Endothelial cell of umbilical vein (primary cell): ENCODE measurements around the gene SSH2. TPM values are rescaled to one million over a fixed set of nuclear protein-coding genes. Genes with fewer than 3 reads are reported as not detected.
A peak's percentile ranks its signal among the peaks of the same experiment; 100 is the strongest.

Experiments used
- BruUV-seq: library from RNA; stranded (reverse); fragments of 400-500 nt; replicated peaks from 2 replicates; lab custom pipeline; 2021; lab: Mats Ljungman, UMichigan
- CTCF ChIA-PET: fragments of 300-600, 350-600 bp; sonication (Branson Sonifier 250); formaldehyde crosslinking; loops from one replicate; lab custom pipeline; 2021; ENCODE audit warnings: antibody characterized with exemption, inconsistent platforms; lab: Charles Lee
- POLR2A ChIA-PET: fragments of 300-600, 350-600 bp; sonication (Branson Sonifier 250); formaldehyde crosslinking; loops from one replicate; lab custom pipeline; 2021; ENCODE audit warnings: antibody characterized with exemption, inconsistent platforms; lab: Charles Lee
- DNase-seq: peaks from one replicate; pipeline ENCODE4 v3.0.0-alpha.2; 2011; ENCODE audit warnings: low read depth, low spot score
- FAIRE-seq: peaks from 2 replicates; lab custom pipeline; 2011; peaks lifted over from hg19 to GRCh38; lab: Jason Lieb, UNC
- H2AFZ ChIP-seq: 2 replicates; pipeline ENCODE4 v1.6.0; 2012; ENCODE audit warnings: low read depth, low read length, control low read depth, inconsistent platforms
- H3K27ac ChIP-seq: 2 replicates; pipeline ENCODE4 v1.5.1; 2011; ENCODE audit warnings: low read depth, mild to moderate bottlenecking, control low read depth, low read length, moderate library complexity; ENCODE audit not compliant: insufficient read depth
- H3K27me3 ChIP-seq, 2 experiments: 2 replicates each; pipeline versions ENCODE4 v1.6.0 to v1.6.1; 2011; ENCODE audit warnings: low read length in 2 of 2, mixed read lengths in 1 of 2; ENCODE audit not compliant: control insufficient read depth in 2 of 2, insufficient read depth in 2 of 2
- H3K36me3 ChIP-seq, 2 experiments: 2 replicates in 1 of 2; 3 replicates in 1 of 2; pipeline ENCODE4 v1.5.1; 2011; ENCODE audit warnings: low read length in 2 of 2, mild to moderate bottlenecking in 1 of 2, moderate library complexity in 1 of 2; ENCODE audit not compliant: control insufficient read depth in 2 of 2, insufficient read depth in 2 of 2; ENCODE audit errors: extremely low read depth in 1 of 2
- H3K4me1 ChIP-seq: 3 replicates; pipeline ENCODE4 v1.5.1; 2011; ENCODE audit warnings: mild to moderate bottlenecking, low read length; ENCODE audit not compliant: control insufficient read depth, insufficient read depth; ENCODE audit errors: extremely low read depth
- H3K4me2 ChIP-seq: 2 replicates; pipeline ENCODE4 v1.6.1; 2011; ENCODE audit warnings: low read length, control low read depth, mixed read lengths; ENCODE audit not compliant: insufficient read depth
- H3K4me3 ChIP-seq, 3 experiments: fragments of 200-600 bp in 1 of 3; sonication (generic), shearing (Covaris generic) in 1 of 3; replicated peaks in 1 of 3; 2 replicates each; pipeline ENCODE4 v1.5.1; 2011 to 2016; ENCODE audit warnings: control low read depth in 3 of 3, low read length in 3 of 3, mild to moderate bottlenecking in 2 of 3, inconsistent platforms in 1 of 3, low read depth in 1 of 3, moderate library complexity in 1 of 3; ENCODE audit not compliant: insufficient read depth in 1 of 3
- H3K79me2 ChIP-seq: 2 replicates; pipeline ENCODE4 v1.6.0; 2012; ENCODE audit warnings: low read length, inconsistent platforms; ENCODE audit not compliant: control insufficient read depth, insufficient read depth
- H3K9ac ChIP-seq: replicated peaks from 2 replicates; pipeline ENCODE3; 2011; ENCODE audit warnings: low read length, control low read depth; ENCODE audit not compliant: insufficient read depth; ENCODE audit errors: extremely low read depth
- H3K9me1 ChIP-seq: replicated peaks from 3 replicates; pipeline ENCODE4 v1.6.0; 2011; ENCODE audit warnings: mild to moderate bottlenecking, low read length; ENCODE audit not compliant: control insufficient read depth, insufficient read depth; ENCODE audit errors: extremely low read depth
- H3K9me3 ChIP-seq: replicated peaks from 2 replicates; pipeline ENCODE4 v1.5.1; 2012; ENCODE audit warnings: low read length, inconsistent platforms; ENCODE audit not compliant: control insufficient read depth, insufficient read depth
- H4K20me1 ChIP-seq: replicated peaks from 2 replicates; pipeline ENCODE3; 2011; ENCODE audit warnings: mild to moderate bottlenecking, low read length; ENCODE audit not compliant: control insufficient read depth, insufficient read depth; ENCODE audit errors: extremely low read depth
- EZH2 ChIP-seq: IDR thresholded peaks from 2 replicates; pipeline ENCODE4 v1.6.1; 2012; ENCODE audit warnings: borderline replicate concordance, low read depth, mild to moderate bottlenecking, moderate library complexity, low read length, inconsistent platforms; ENCODE audit not compliant: severe bottlenecking
- FOS ChIP-seq: IDR thresholded peaks from 2 replicates; pipeline ENCODE4 v1.6.1; 2011; ENCODE audit warnings: mild to moderate bottlenecking, low read length, moderate library complexity, borderline replicate concordance; ENCODE audit not compliant: insufficient read depth
- GATA2 ChIP-seq: IDR thresholded peaks from 2 replicates; pipeline ENCODE4 v1.7.0; 2011; ENCODE audit warnings: low read depth, mild to moderate bottlenecking, moderate library complexity, mixed read lengths, low read length; ENCODE audit not compliant: insufficient read length, insufficient read depth
- JUN ChIP-seq: IDR thresholded peaks from 2 replicates; pipeline ENCODE4 v1.6.1; 2011; ENCODE audit warnings: borderline replicate concordance, low read depth; ENCODE audit not compliant: insufficient read length, insufficient read depth
- MYC ChIP-seq: IDR thresholded peaks from one replicate; pipeline ENCODE4 v1.6.1; 2011; ENCODE audit warnings: mild to moderate bottlenecking, low read depth, low read length
- POLR2A ChIP-seq: IDR thresholded peaks from 2 replicates; pipeline ENCODE4 v1.6.1; 2012; ENCODE audit warnings: low read depth, mild to moderate bottlenecking, control low read depth, low read length
- POLR2AphosphoS5 ChIP-seq: IDR thresholded peaks from 2 replicates; pipeline ENCODE4 v1.6.1; 2012; ENCODE audit warnings: low read depth, mild to moderate bottlenecking, control low read depth, low read length, moderate library complexity; ENCODE audit not compliant: insufficient read depth
- dilution Hi-C: fragments of 300-500 bp; cut with MboI; formaldehyde crosslinking; loops from one replicate; pipeline ENCODE4 v1.15.0; 2019; ENCODE audit warnings: low sequenced_read_pairs; ENCODE audit not compliant: extremely low pct_ligation_motif_present
- intact Hi-C: fragments of 100-400 bp; cut with micrococcal nuclease; formaldehyde crosslinking; loops from one replicate; pipeline ENCODE4 v1.10.0; 2022
- polyA plus RNA-seq, 4 experiments: library from polyadenylated mRNA; depleted of rRNA in 3 of 4; stranded (reverse) in 3 of 4; unstranded in 1 of 4; fragments of >200 nt; gene quantifications; 2 replicates each; pipeline versions ENCODE4 v1.2.1 to v1.2.3, GENCODE V29; 2011 to 2012; ENCODE audit warnings: missing spikeins in 1 of 4
- total RNA-seq: library from RNA; stranded (reverse); gene quantifications from 2 replicates; pipeline ENCODE4 v1.2.3, GENCODE V29; 2021
- TF ChIP-seq, protein P1 (sequence below), 2 donors: IDR thresholded peaks; 1 replicate in 1 of 2; 2 replicates in 1 of 2; pipeline ENCODE4 v1.5.1; 2011; ENCODE audit warnings: low read length in 2 of 2, mild to moderate bottlenecking in 2 of 2, moderate library complexity in 2 of 2, control low read depth in 1 of 2, inconsistent platforms in 1 of 2, low read depth in 1 of 2; ENCODE audit not compliant: insufficient read depth in 1 of 2; ENCODE audit errors: extremely low read depth in 1 of 2
- TF ChIP-seq, protein P2 (sequence below): IDR thresholded peaks from 2 replicates; pipeline ENCODE4 v1.6.1; 2011; ENCODE audit not compliant: insufficient read depth, insufficient read length

The SSH2 gene
- total and polyA plus RNA-seq, 2 donors (not counting 3 experiments of a cell fraction or from before 2014, with no cell fraction given) = 24.6 to 60.9 TPM

DNA sequence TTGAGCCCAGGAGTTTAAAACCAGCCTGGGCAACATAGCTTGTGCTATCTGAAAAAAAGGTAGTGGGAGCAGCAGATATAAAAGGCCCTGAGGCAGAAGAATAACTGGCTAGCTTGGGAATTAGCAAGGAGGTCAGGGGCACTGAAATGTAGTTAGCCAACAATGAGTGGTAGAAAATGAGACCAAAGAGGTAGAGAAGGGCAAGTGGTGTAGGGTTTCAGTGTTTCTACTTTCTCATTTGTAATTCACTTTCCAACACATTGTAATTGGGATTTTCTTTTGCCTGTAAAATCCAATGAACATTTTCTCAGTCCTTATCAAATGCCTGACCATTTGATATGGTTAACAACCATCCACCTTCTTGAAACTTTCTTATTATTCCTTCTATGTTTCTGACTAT, 212.2 kb downstream of the SSH2 start:
- no peak for FAIRE-seq
- H3K27ac ChIP-seq = no peak overlapping the region
- H3K9me3 ChIP-seq = no peaks in the 10 kb centered on the region
- no peaks in the 10 kb centered on the region for H3K36me3 ChIP-seq
- H4K20me1 ChIP-seq = no peaks in the 10 kb centered on the region
- DNase-seq = no peak
- no peaks in the 10 kb centered on the region for H3K9me1 ChIP-seq
- dilution Hi-C loops = no loop called here
- H3K27me3 ChIP-seq = no peaks in the 10 kb centered on the region
- POLR2A ChIA-PET = no interaction called here
- H2AFZ ChIP-seq = no peak overlapping the region
- H3K4me1 ChIP-seq = peaks cover 7% of the 10 kb centered on the region
- CTCF ChIA-PET = interaction anchor here (0.7 to 1.2 kb wide), 3 partner anchors 59 to 78 kb away, joined by 3 to 4 read pairs (median 3); no protein-coding TSS in a partner anchor
- H3K4me3 ChIP-seq = no peak overlapping the region
- intact Hi-C loops = no loop called here
- H3K9ac ChIP-seq = no peak overlapping the region
- H3K79me2 ChIP-seq = peaks cover 4% of the 10 kb centered on the region
- TF ChIP-seq GATA2 (no peak), POLR2A (peak; percentile 25)
- no peak overlapping the region for H3K4me2 ChIP-seq
- BruUV-seq = no TSS peak

DNA sequence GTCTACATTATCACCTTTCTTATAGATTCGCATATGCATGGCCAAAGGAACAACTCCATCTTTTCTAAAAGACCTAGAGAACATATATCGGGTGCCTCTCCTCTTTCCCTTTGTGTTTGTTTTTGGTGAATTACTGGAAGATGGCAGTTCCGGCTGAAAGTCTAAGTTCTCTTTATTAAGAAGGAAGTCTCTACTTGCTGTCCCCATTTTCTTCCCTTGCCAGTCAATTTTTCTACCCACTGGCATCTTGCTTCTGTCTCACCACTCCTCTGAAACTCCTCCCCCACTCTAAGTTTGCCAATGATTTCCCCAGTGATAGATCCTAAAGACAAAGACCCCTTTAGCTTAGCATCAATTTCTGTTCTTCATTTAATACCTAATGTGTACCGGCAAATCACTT, 213.5 kb downstream of the SSH2 start:
- no peak overlapping the region for H3K4me3 ChIP-seq
- no peak overlapping the region for H3K4me2 ChIP-seq
- BruUV-seq = no TSS peak
- no peaks in the 10 kb centered on the region for H3K9me3 ChIP-seq
- no peak overlapping the region for H3K9ac ChIP-seq
- no peak overlapping the region for H2AFZ ChIP-seq
- peaks cover 2% of the 10 kb centered on the region for H3K79me2 ChIP-seq
- FAIRE-seq = no peak
- intact Hi-C loops = no loop called here
- H3K4me1 ChIP-seq = no peaks in the 10 kb centered on the region
- H4K20me1 ChIP-seq = no peaks in the 10 kb centered on the region
- no peak overlapping the region for H3K27ac ChIP-seq
- TF ChIP-seq JUN (no peak), EZH2 (no peak), POLR2AphosphoS5 (no peak), MYC (no peak), GATA2 (no peak), FOS (no peak), POLR2A (no peak)
- TF ChIP-seq, protein P1, sequence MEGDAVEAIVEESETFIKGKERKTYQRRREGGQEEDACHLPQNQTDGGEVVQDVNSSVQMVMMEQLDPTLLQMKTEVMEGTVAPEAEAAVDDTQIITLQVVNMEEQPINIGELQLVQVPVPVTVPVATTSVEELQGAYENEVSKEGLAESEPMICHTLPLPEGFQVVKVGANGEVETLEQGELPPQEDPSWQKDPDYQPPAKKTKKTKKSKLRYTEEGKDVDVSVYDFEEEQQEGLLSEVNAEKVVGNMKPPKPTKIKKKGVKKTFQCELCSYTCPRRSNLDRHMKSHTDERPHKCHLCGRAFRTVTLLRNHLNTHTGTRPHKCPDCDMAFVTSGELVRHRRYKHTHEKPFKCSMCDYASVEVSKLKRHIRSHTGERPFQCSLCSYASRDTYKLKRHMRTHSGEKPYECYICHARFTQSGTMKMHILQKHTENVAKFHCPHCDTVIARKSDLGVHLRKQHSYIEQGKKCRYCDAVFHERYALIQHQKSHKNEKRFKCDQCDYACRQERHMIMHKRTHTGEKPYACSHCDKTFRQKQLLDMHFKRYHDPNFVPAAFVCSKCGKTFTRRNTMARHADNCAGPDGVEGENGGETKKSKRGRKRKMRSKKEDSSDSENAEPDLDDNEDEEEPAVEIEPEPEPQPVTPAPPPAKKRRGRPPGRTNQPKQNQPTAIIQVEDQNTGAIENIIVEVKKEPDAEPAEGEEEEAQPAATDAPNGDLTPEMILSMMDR (IDR thresholded peaks at IDR 0.05; ENCODE audit: extremely low read depth in 1 of 2, insufficient read depth in 1 of 2, low read depth in 1 of 2, low read length in 2 of 2) = no peak
- TF ChIP-seq, protein P2, sequence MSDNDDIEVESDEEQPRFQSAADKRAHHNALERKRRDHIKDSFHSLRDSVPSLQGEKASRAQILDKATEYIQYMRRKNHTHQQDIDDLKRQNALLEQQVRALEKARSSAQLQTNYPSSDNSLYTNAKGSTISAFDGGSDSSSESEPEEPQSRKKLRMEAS = no peak
- CTCF ChIA-PET = interaction anchor here (1.4 kb wide), 1 partner anchor 11 kb away, joined by 3 read pairs; no protein-coding TSS in a partner anchor
- dilution Hi-C loops = no loop called here
- H3K36me3 ChIP-seq = no peaks in the 10 kb centered on the region
- DNase-seq = no peak
- H3K27me3 ChIP-seq = no peaks in the 10 kb centered on the region
- POLR2A ChIA-PET = no interaction called here
- H3K9me1 ChIP-seq = no peaks in the 10 kb centered on the region
